Loucy (cell line): ENCODE data around the gene NIPBL.
"Not testable (repeated sequence)": the region's sequence is repeated elsewhere in the genome, so short reads cannot be mapped to it uniquely, and the experiment has no call there.

Experiments
- H2AFZ ChIP-seq: fragments of 200-600 bp; sonication (generic); 2 replicates; pipeline ENCODE4 v1.6.0; 2016; ENCODE audit warnings: antibody characterized with exemption, mild to moderate bottlenecking, low read length, moderate library complexity
- H3F3A ChIP-seq: fragments of 200-600 bp; 2 replicates; pipeline ENCODE4 v1.6.0; 2016; ENCODE audit warnings: antibody characterized with exemption, low read depth, mild to moderate bottlenecking
- H3K27me3 ChIP-seq: fragments of 200-600 bp; sonication (generic); 2 replicates; pipeline ENCODE4 v1.6.1; 2014; ENCODE audit warnings: low read length, mild to moderate bottlenecking; ENCODE audit not compliant: insufficient read depth, poor library complexity, severe bottlenecking
- H3K36me3 ChIP-seq: fragments of 200-600 bp; sonication (generic); 2 replicates; pipeline ENCODE4 v1.6.1; 2016; ENCODE audit warnings: low read length; ENCODE audit not compliant: insufficient read depth
- H3K4me1 ChIP-seq: fragments of 200-600 bp; sonication (generic); 2 replicates; pipeline ENCODE4 v1.5.1; 2014; ENCODE audit warnings: low read length, mild to moderate bottlenecking; ENCODE audit not compliant: insufficient read depth, poor library complexity, severe bottlenecking
- H3K4me2 ChIP-seq: fragments of 200-600 bp; sonication (generic); 2 replicates; pipeline ENCODE4 v1.6.0; 2014; ENCODE audit warnings: antibody characterized with exemption, low read length, low read depth, mild to moderate bottlenecking; ENCODE audit not compliant: poor library complexity, severe bottlenecking
- H3K4me3 ChIP-seq: fragments of 200-600 bp; sonication (generic); 2 replicates; pipeline ENCODE4 v1.5.1; 2014; ENCODE audit warnings: low read length, mild to moderate bottlenecking, mixed read lengths; ENCODE audit not compliant: poor library complexity, severe bottlenecking
- H3K79me2 ChIP-seq: fragments of 200-600 bp; sonication (generic); 2 replicates; pipeline ENCODE4 v1.6.1; 2014; ENCODE audit warnings: low read length; ENCODE audit not compliant: insufficient read depth
- H3K9ac ChIP-seq: fragments of 200-600 bp; sonication (generic); 2 replicates; pipeline ENCODE4 v1.6.0; 2014; ENCODE audit warnings: mild to moderate bottlenecking, low read depth, low read length, moderate library complexity; ENCODE audit not compliant: poor library complexity, severe bottlenecking
- H3K9me2 ChIP-seq: fragments of 200-600 bp; sonication (generic); replicated peaks from 2 replicates; pipeline ENCODE4 v1.6.1; 2016; ENCODE audit warnings: low read depth, low read length, mixed read lengths
- H3K9me3 ChIP-seq: fragments of 200-600 bp; sonication (generic); 2 replicates; pipeline ENCODE4 v1.6.1; 2014; ENCODE audit warnings: mild to moderate bottlenecking, antibody characterized with exemption, low read length, low read depth; ENCODE audit not compliant: insufficient read depth
- H4K20me1 ChIP-seq: fragments of 200-600 bp; sonication (generic); 2 replicates; pipeline ENCODE4 v1.6.0; 2014; ENCODE audit warnings: antibody characterized with exemption, low read length, mild to moderate bottlenecking; ENCODE audit not compliant: insufficient read depth, poor library complexity, severe bottlenecking
- EZH2phosphoT487 ChIP-seq: fragments of 200-600 bp; IDR thresholded peaks from 2 replicates; pipeline ENCODE4 v1.6.1; 2018; ENCODE audit warnings: antibody characterized with exemption, mild to moderate bottlenecking, moderate library complexity, borderline replicate concordance
- TF ChIP-seq, protein P1 (sequence below): fragments of 200-600 bp; sonication (generic); conservative IDR thresholded peaks from 2 replicates; pipeline ENCODE4 v1.5.1; 2014; ENCODE audit warnings: mild to moderate bottlenecking, antibody characterized with exemption, low read length

NIPBL gene

DNA sequence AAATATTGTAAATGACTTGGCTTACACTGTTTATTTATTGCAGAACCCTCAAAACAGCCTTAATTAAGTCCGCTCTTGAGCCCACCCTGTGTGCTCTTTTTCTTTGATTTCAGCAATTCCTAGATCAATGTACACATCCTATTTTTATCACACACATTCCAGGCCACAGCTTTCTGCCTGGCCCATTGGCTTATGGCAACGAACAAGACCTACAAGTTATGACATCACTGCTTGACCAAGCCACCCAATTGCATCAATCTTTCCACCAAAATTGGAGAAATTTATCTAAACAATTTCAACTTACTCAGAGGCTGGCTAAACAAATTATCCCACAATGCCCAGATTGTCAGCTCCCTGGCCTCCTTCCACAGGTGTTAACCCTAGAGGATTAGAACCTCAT is 214.2 kb downstream of the NIPBL start:
- no peak for TF ChIP-seq EZH2phosphoT487
- TF ChIP-seq, protein P1, sequence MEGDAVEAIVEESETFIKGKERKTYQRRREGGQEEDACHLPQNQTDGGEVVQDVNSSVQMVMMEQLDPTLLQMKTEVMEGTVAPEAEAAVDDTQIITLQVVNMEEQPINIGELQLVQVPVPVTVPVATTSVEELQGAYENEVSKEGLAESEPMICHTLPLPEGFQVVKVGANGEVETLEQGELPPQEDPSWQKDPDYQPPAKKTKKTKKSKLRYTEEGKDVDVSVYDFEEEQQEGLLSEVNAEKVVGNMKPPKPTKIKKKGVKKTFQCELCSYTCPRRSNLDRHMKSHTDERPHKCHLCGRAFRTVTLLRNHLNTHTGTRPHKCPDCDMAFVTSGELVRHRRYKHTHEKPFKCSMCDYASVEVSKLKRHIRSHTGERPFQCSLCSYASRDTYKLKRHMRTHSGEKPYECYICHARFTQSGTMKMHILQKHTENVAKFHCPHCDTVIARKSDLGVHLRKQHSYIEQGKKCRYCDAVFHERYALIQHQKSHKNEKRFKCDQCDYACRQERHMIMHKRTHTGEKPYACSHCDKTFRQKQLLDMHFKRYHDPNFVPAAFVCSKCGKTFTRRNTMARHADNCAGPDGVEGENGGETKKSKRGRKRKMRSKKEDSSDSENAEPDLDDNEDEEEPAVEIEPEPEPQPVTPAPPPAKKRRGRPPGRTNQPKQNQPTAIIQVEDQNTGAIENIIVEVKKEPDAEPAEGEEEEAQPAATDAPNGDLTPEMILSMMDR = no peak
- Histone ChIP-seq H3K4me2 (no peak overlapping the region), H4K20me1 (no peaks in the 10 kb centered on the region), H3K27me3 (no peaks in the 10 kb centered on the region), H3F3A (no peaks in the 10 kb centered on the region), H3K4me3 (no peak overlapping the region), H3K9ac (no peak overlapping the region), H3K9me3 (no peaks in the 10 kb centered on the region; the same call in 1 of the 2 replicates), H3K4me1 (no peaks in the 10 kb centered on the region), H2AFZ (no peak overlapping the region), H3K79me2 (no peaks in the 10 kb centered on the region), H3K9me2 (no peaks in the 10 kb centered on the region), H3K36me3 (no peaks in the 10 kb centered on the region)

- not testable (repeated sequence) for H3K9me2 ChIP-seq, H3K9me3 ChIP-seq, H3K4me2 ChIP-seq, H3K36me3 ChIP-seq, H4K20me1 ChIP-seq, H3K4me3 ChIP-seq, H2AFZ ChIP-seq, H3K9ac ChIP-seq, H3K79me2 ChIP-seq, H3F3A ChIP-seq, H3K4me1 ChIP-seq, H3K27me3 ChIP-seq
Measured at GRCh38 chr5:37093795-37094194, 217.2 kb downstream of the NIPBL start.

GRCh38 chr5:37099267-37099666 is 222.7 kb downstream of the NIPBL start:
- H4K20me1 ChIP-seq, H2AFZ ChIP-seq, H3K4me3 ChIP-seq, H3K4me1 ChIP-seq, H3K4me2 ChIP-seq, H3K36me3 ChIP-seq, H3K9me3 ChIP-seq, H3F3A ChIP-seq, H3K9ac ChIP-seq, H3K79me2 ChIP-seq, H3K9me2 ChIP-seq, H3K27me3 ChIP-seq: not testable (repeated sequence)

DNA sequence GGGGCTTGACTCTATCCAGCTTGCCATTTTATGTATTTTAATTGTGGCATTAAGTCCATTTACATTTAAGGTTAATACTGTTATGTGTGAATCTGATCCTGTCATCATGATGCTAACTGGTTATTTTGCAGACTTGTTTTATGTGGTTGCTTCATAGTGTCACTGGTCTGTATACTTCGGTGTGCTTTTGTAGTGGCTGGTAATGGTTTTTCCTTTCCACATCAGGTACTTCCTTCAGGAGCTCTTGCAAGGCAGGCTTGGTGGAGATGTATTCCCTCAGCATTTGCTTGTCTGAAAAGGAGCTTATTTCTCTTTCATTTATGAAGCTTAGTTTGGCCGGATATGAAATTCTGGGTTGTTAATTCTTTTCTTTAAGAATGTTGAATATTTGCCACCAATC is 226.7 kb downstream of the NIPBL start:
- Histone ChIP-seq H3K36me3 (no peaks in the 10 kb centered on the region), H3K79me2 (no peaks in the 10 kb centered on the region), H3K9me3 (no peaks in the 10 kb centered on the region), H3K4me2 (no peak overlapping the region), H2AFZ (no peak overlapping the region), H3K9ac (no peak overlapping the region), H3K9me2 (no peaks in the 10 kb centered on the region), H3F3A (no peaks in the 10 kb centered on the region), H3K4me1 (peaks cover 8% of the 10 kb centered on the region), H3K27me3 (no peaks in the 10 kb centered on the region), H4K20me1 (no peaks in the 10 kb centered on the region), H3K4me3 (no peak overlapping the region)
- TF ChIP-seq EZH2phosphoT487 = no peak
- TF ChIP-seq, protein P1 = no peak
